Duodenal mucosa (tissue), 2 donors: ENCODE data around the gene KIF1B.

Experiments used
- H3K27ac ChIP-seq: one replicate; pipeline ENCODE4 v1.7.0; 2013; ENCODE audit warnings: low read depth, low read length
- H3K27me3 ChIP-seq, 2 donors: one replicate each; pipeline ENCODE4 v1.7.0; 2013; ENCODE audit warnings: low read length in 2 of 2, control low read depth in 1 of 2; ENCODE audit not compliant: insufficient read depth in 2 of 2, control insufficient read depth in 1 of 2
- H3K36me3 ChIP-seq, 2 donors: one replicate each; pipeline ENCODE4 v1.7.0; 2013; ENCODE audit warnings: low read length in 2 of 2, control low read depth in 1 of 2; ENCODE audit not compliant: insufficient read depth in 2 of 2, control insufficient read depth in 1 of 2
- H3K4me1 ChIP-seq, 2 donors: one replicate each; pipeline ENCODE4 v1.7.0; 2013; ENCODE audit warnings: low read length in 2 of 2, control low read depth in 1 of 2; ENCODE audit not compliant: insufficient read depth in 2 of 2, control insufficient read depth in 1 of 2
- H3K4me3 ChIP-seq, 2 donors: one replicate each; pipeline ENCODE4 v1.7.0; 2013; ENCODE audit warnings: low read length in 2 of 2, low read depth in 1 of 2
- H3K9ac ChIP-seq, 2 donors: one replicate each; pipeline ENCODE4 v1.7.0; 2013; ENCODE audit warnings: low read length in 2 of 2, low read depth in 1 of 2
- H3K9me3 ChIP-seq, 2 donors: one replicate each; pipeline ENCODE4 v1.7.0; 2013; ENCODE audit warnings: low read length in 2 of 2, control low read depth in 1 of 2; ENCODE audit not compliant: control insufficient read depth in 1 of 2

Gene KIF1B, protein sequence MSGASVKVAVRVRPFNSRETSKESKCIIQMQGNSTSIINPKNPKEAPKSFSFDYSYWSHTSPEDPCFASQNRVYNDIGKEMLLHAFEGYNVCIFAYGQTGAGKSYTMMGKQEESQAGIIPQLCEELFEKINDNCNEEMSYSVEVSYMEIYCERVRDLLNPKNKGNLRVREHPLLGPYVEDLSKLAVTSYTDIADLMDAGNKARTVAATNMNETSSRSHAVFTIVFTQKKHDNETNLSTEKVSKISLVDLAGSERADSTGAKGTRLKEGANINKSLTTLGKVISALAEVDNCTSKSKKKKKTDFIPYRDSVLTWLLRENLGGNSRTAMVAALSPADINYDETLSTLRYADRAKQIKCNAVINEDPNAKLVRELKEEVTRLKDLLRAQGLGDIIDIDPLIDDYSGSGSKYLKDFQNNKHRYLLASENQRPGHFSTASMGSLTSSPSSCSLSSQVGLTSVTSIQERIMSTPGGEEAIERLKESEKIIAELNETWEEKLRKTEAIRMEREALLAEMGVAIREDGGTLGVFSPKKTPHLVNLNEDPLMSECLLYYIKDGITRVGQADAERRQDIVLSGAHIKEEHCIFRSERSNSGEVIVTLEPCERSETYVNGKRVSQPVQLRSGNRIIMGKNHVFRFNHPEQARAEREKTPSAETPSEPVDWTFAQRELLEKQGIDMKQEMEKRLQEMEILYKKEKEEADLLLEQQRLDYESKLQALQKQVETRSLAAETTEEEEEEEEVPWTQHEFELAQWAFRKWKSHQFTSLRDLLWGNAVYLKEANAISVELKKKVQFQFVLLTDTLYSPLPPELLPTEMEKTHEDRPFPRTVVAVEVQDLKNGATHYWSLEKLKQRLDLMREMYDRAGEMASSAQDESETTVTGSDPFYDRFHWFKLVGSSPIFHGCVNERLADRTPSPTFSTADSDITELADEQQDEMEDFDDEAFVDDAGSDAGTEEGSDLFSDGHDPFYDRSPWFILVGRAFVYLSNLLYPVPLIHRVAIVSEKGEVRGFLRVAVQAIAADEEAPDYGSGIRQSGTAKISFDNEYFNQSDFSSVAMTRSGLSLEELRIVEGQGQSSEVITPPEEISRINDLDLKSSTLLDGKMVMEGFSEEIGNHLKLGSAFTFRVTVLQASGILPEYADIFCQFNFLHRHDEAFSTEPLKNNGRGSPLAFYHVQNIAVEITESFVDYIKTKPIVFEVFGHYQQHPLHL (N-terminal part only)

DNA sequence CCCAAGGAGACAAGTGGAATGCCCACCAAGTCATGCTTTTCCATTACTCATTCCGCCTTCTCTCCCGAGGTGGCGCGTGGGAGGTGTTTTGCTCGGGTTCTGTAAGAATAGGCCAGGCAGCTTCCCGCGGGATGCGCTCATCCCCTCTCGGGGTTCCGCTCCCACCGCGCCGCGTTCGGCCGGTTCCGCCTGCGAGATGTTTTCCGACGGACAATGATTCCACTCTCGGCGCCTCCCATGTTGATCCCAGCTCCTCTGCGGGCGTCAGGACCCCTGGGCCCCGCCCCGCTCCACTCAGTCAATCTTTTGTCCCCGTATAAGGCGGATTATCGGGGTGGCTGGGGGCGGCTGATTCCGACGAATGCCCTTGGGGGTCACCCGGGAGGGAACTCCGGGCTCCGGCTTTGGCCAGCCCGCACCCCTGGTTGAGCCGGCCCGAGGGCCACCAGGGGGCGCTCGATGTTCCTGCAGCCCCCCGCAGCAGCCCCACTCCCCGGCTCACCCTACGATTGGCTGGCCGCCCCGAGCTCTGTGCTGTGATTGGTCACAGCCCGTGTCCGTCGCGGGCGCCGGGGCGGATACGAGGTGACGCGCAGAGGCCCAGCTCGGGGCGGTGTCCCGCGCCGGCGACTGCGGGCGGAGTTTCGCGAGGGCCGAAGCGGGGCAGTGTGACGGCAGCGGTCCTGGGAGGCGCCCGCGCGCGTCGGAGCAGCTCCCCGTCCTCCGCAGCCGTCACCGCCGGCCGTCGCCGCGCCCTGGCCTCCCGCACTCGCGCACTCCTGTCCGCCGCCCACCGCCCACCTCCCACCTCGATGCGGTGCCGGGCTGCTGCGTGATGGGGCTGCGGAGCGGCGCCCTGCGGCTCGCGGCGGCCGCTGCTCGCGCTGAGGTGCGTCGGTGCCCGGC, at the start of gene KIF1B:
Gene KIF1B, plus strand, starts transcription at position 666 of the 906 bp plus-strand sequence. CDS start 21,759 bp downstream, outside the sequence.
- H3K27ac ChIP-seq: peak within 1 kb of the TSS; percentile 95
- H3K4me3 ChIP-seq: peak within 1 kb of the TSS; percentile 96 to 97
- no peaks in the 10 kb centered on the region for H3K9me3 ChIP-seq
- no peaks in the 10 kb centered on the region for H3K27me3 ChIP-seq
- no peaks in the 10 kb centered on the region for H3K36me3 ChIP-seq
- peaks cover 17% of the 10 kb centered on the region in 2 donors for H3K4me1 ChIP-seq
- peak within 1 kb of the TSS; percentile 98 for H3K9ac ChIP-seq

DNA sequence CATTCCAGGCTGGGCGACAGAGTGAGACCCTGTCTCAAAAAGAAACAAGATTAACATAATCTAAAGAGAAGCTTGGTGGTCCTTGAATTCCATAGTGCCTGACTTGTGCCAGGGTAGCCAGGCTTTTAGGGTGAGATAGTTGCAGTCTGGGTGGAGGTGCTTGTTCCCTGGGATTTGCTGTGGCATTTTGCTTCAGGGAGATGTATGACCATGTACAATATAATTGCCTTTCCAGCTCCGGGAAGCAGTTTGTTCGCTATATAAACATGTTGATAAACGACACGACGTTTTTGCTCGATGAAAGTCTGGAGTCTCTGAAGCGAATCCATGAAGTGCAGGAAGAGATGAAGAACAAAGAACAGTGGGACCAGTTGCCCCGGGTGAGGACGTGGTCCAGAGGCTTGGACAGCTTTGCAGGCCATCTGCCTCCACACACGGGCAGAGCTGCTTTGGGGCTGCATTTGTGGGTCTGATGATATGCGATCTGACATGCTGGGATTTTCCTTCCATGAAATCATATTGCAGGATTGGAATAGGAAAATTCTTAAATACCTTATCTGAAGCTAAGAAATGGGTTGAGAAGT, 49.4 kb upstream of the KIF1B start:
- Histone ChIP-seq H3K4me3 (no peak overlapping the region), H3K4me1 (peaks cover 12 to 16% of the 10 kb centered on the region in 2 donors), H3K27me3 (no peaks in the 10 kb centered on the region), H3K36me3 (peaks cover 15 to 40% of the 10 kb centered on the region in 2 donors), H3K9ac (no peak overlapping the region), H3K9me3 (no peaks in the 10 kb centered on the region), H3K27ac (no peak overlapping the region)

- no peaks in the 10 kb centered on the region for H3K9me3 ChIP-seq
- no peak overlapping the region for H3K4me3 ChIP-seq
- H3K36me3 ChIP-seq: peaks cover 17 to 42% of the 10 kb centered on the region in 2 donors
- peaks cover 12 to 16% of the 10 kb centered on the region in 2 donors for H3K4me1 ChIP-seq
- H3K27ac ChIP-seq: no peak overlapping the region
- no peak overlapping the region for H3K9ac ChIP-seq
- H3K27me3 ChIP-seq: no peaks in the 10 kb centered on the region
Measured at GRCh38 chr1:10161541-10162290, 48.7 kb upstream of the KIF1B start.

DNA sequence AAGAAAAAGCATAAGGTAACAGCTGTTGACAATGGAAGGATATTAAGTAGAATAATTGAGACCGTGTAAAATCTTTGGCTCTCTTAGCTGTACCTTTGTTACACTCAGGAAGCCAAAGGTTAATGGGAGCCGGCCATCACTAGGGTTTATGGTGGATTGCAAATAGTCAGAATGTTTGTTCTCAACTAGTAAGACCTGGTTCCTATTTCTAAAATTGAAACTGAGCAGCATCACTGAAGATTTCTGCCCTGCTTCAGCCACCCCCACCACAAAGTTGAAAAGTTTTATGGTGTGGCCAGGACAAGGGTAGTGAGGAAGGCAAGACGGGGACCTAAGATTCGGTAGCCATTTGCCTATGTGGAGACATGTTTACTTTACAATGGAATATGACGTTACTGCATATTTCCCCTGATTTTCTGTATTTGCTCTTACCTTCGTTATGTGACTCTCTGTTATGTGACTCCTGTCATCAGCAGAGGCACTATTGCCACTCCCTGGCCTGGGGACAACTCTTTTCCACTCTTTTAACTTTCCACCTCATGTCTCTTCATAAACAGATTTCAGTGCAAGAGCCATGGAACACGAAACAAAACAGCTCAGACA, 41.4 kb upstream of the KIF1B start:
- no peak overlapping the region for H3K27ac ChIP-seq
- H3K9ac ChIP-seq: no peak overlapping the region
- H3K27me3 ChIP-seq: no peaks in the 10 kb centered on the region
- H3K9me3 ChIP-seq: no peaks in the 10 kb centered on the region
- no peak overlapping the region for H3K4me3 ChIP-seq
- no peaks in the 10 kb centered on the region for H3K4me1 ChIP-seq
- H3K36me3 ChIP-seq: peaks cover 21 to 66% of the 10 kb centered on the region in 2 donors

DNA sequence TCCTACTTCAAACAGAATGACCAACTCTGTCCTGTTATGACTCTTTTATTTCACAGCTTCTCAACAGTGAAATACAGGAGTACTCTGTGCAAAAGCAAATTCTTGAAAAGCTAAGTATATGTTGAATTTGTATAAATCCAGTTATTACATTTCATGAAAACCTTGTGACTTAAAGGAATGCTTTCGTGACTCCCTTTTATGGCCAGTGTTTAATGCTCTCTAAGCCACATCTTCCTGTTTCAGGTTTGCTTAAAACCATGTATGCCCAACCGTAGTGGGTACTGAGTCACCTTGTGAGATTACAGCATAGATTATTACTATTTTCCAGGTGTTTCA, 40.2 kb upstream of the KIF1B start:
- Histone ChIP-seq H3K27ac (no peak overlapping the region), H3K4me3 (no peak overlapping the region), H3K9me3 (no peaks in the 10 kb centered on the region), H3K27me3 (no peaks in the 10 kb centered on the region), H3K36me3 (peaks cover 14 to 60% of the 10 kb centered on the region in 2 donors), H3K9ac (no peak overlapping the region), H3K4me1 (no peaks in the 10 kb centered on the region)

GRCh38 chr1:10171105-10171767, 39.1 kb upstream of the KIF1B start:
- Histone ChIP-seq H3K27ac (no peak overlapping the region), H3K4me3 (no peak overlapping the region), H3K9me3 (no peaks in the 10 kb centered on the region), H3K9ac (no peak overlapping the region), H3K27me3 (no peaks in the 10 kb centered on the region), H3K4me1 (no peaks in the 10 kb centered on the region), H3K36me3 (peaks cover 5 to 54% of the 10 kb centered on the region in 2 donors)

- Histone ChIP-seq H3K9ac (no peak overlapping the region), H3K4me1 (no peaks in the 10 kb centered on the region), H3K27ac (no peak overlapping the region), H3K36me3 (peaks cover 5 to 53% of the 10 kb centered on the region in 2 donors), H3K4me3 (no peak overlapping the region), H3K27me3 (no peaks in the 10 kb centered on the region), H3K9me3 (no peaks in the 10 kb centered on the region)
Measured at GRCh38 chr1:10171995-10172669, 38.2 kb upstream of the KIF1B start.

GRCh38 chr1:10173582-10173981, 36.8 kb upstream of the KIF1B start:
- Histone ChIP-seq H3K27ac (no peak overlapping the region), H3K9me3 (no peaks in the 10 kb centered on the region), H3K4me1 (no peaks in the 10 kb centered on the region), H3K36me3 (peaks cover 0 to 44% of the 10 kb centered on the region in 2 donors), H3K9ac (no peak overlapping the region), H3K4me3 (no peak overlapping the region), H3K27me3 (no peaks in the 10 kb centered on the region)
